ENCODE measurements around the gene CRPPA. TPM values are rescaled to one million over a fixed set of nuclear protein-coding genes. Genes with fewer than 3 reads are reported as not detected.

Gene CRPPA
- total and polyA plus RNA-seq, 8 donors, result 0.28 to 11.0 (median 0.82) TPM

GRCh38 chr7:16433568-16434122 is 12.3 kb upstream of the CRPPA start:
- H3K4me3 ChIP-seq, result peak overlapping the region in 2 of 4 donors; percentile 2 to 5

GRCh38 chr7:16432425-16432731 is 11.0 kb upstream of the CRPPA start:
- DNase-seq, result no peak
- TF ChIP-seq POLR2A (IDR thresholded peaks at IDR 0.05), result no peak
- intact Hi-C loops (cut with DNase I; ENCODE audit: low total_unique reads), result no loop called here
- H3K36me3 ChIP-seq, result no peaks in the 10 kb centered on the region
- no peak overlapping the region for H3K27ac ChIP-seq
- H3K4me1 ChIP-seq, result peaks cover 0 to 13% (median 0%) of the 10 kb centered on the region in 4 donors
- no peaks in the 10 kb centered on the region for H3K27me3 ChIP-seq
- H3K9me3 ChIP-seq, result no peaks in the 10 kb centered on the region
- H3K4me3 ChIP-seq, result no peak overlapping the region
- WGBS, 5 donors, result 88 to 97% (median 95%) methylated on average over 1 of the region's 1 CpG

More at GRCh38 chr7:16433568-16434122, 12.3 kb upstream of the CRPPA start:
- H3K9me3 ChIP-seq, result no peaks in the 10 kb centered on the region
- no peaks in the 10 kb centered on the region for H3K27me3 ChIP-seq
- TF ChIP-seq EP300 (IDR thresholded peaks at IDR 0.05) (no peak), CTCF (IDR thresholded peaks at IDR 0.05) (no peak), POLR2A (IDR thresholded peaks at IDR 0.05) (no peak), POLR2AphosphoS5 (IDR thresholded peaks at IDR 0.05) (no peak)
- no peak overlapping the region for H3K27ac ChIP-seq
- peaks cover 0 to 10% (median 0%) of the 10 kb centered on the region in 4 donors for H3K4me1 ChIP-seq
- no peak for DNase-seq
- no peaks in the 10 kb centered on the region for H3K36me3 ChIP-seq
- intact Hi-C loops (cut with DNase I; ENCODE audit: low total_unique reads), result no loop called here
- WGBS, 5 donors, result 50 to 67% (median 56%) methylated on average over 2 of the region's 2 CpGs

- intact Hi-C loops (cut with DNase I; ENCODE audit: low total_unique reads), result no loop called here
- 79 to 88% (median 81%) methylated on average over 2 of the region's 2 CpGs for WGBS, 5 donors
- H3K4me3 ChIP-seq, result no peak overlapping the region
- no peaks in the 10 kb centered on the region for H3K9me3 ChIP-seq
- TF ChIP-seq POLR2AphosphoS5 (IDR thresholded peaks at IDR 0.05) (no peak), CTCF (IDR thresholded peaks at IDR 0.05) (peak in 4 of 7 experiments; percentile 15 to 49 (median 33))
- no peak overlapping the region for H3K27ac ChIP-seq
- peaks cover 0 to 13% (median 0%) of the 10 kb centered on the region in 4 donors for H3K4me1 ChIP-seq
- peak; percentile 27 to 68 for DNase-seq
- no peaks in the 10 kb centered on the region for H3K27me3 ChIP-seq
- no peaks in the 10 kb centered on the region for H3K36me3 ChIP-seq
Measured at GRCh38 chr7:16431646-16432424, 10.5 kb upstream of the CRPPA start.

- 55 to 84% (median 77%) methylated on average over 3 of the region's 3 CpGs for WGBS, 5 donors
- intact Hi-C loops (cut with DNase I; ENCODE audit: low total_unique reads), result no loop called here
Measured at GRCh38 chr7:16430133-16430532, 8.8 kb upstream of the CRPPA start.

More at GRCh38 chr7:16430133-16430532, 8.8 kb upstream of the CRPPA start:
- TF ChIP-seq CTCF (IDR thresholded peaks at IDR 0.05), result no peak
- no peak for TF ChIP-seq POLR2A (IDR thresholded peaks at IDR 0.05)
- TF ChIP-seq POLR2AphosphoS5 (IDR thresholded peaks at IDR 0.05), result no peak
- no peak for TF ChIP-seq EP300 (IDR thresholded peaks at IDR 0.05)
- no peaks in the 10 kb centered on the region for H3K36me3 ChIP-seq
- no peaks in the 10 kb centered on the region for H3K27me3 ChIP-seq
- H3K4me1 ChIP-seq, result peaks cover 0 to 13% (median 0%) of the 10 kb centered on the region in 4 donors
- no peak overlapping the region for H3K27ac ChIP-seq
- no peak overlapping the region for H3K4me3 ChIP-seq
- DNase-seq, result no peak
- no peaks in the 10 kb centered on the region for H3K9me3 ChIP-seq
